ENCODE data around the gene NDUFC1.
"Not testable (repeated sequence)": the region's sequence is repeated elsewhere in the genome, so short reads cannot be mapped to it uniquely, and the experiment has no call there.

GRCh38 chr4:139255581-139255980 is 46.7 kb downstream of the NDUFC1 start:
- not testable (repeated sequence) for TF ChIP-seq POLR2A (IDR thresholded peaks at IDR 0.05; ENCODE audit: extremely low read depth, insufficient read length); CTCF (IDR thresholded peaks at IDR 0.05; ENCODE audit: low read depth, low read length)
